A549 (cell line): ENCODE results near the gene KCTD18.

Source experiments
- BHLHE40 ChIP-seq: IDR thresholded peaks from 2 replicates; pipeline ENCODE4 v1.6.1; 2012; ENCODE audit warnings: low read depth, low read length, inconsistent platforms
- ESRRA ChIP-seq: fragments of 150-350 bp; IDR thresholded peaks from 2 replicates; pipeline ENCODE4 v1.6.1; 2014; ENCODE audit warnings: mild to moderate bottlenecking, low read length, borderline replicate concordance
- FOSB ChIP-seq: fragments of 250-450 bp; sonication (Bioruptor Pico); IDR thresholded peaks from 2 replicates; pipeline ENCODE4 v1.5.0; 2020; ENCODE audit warnings: mild to moderate bottlenecking, moderate library complexity
- JUN ChIP-seq, 2 experiments: fragments of >200 bp; sonication (Bioruptor Twin); formaldehyde crosslinking; IDR thresholded peaks; 2 replicates in 1 of 2; 3 replicates in 1 of 2; pipeline ENCODE4 v1.6.1; 2016 to 2017
- JUNB ChIP-seq: fragments of >200 bp; sonication (Bioruptor Twin); formaldehyde crosslinking; IDR thresholded peaks from 2 replicates; pipeline ENCODE4 v1.6.1; 2016
- POLR2AphosphoS2 ChIP-seq: conservative IDR thresholded peaks from 2 replicates; pipeline ENCODE4 v1.6.1; 2012; ENCODE audit warnings: low read length, improper control_type of control experiment, inconsistent platforms
- TFCP2L1 ChIP-seq: fragments of 250-450 bp; sonication (Bioruptor Pico); IDR thresholded peaks from 2 replicates; pipeline ENCODE4 v1.5.0; 2021; ENCODE audit warnings: mild to moderate bottlenecking
- TF ChIP-seq, protein P1 (sequence below): IDR thresholded peaks from 2 replicates; pipeline ENCODE4 v1.6.1; 2012
- TF ChIP-seq, protein P2 (sequence below): fragments of 200-600 bp; sonication (generic); IDR thresholded peaks from 2 replicates; pipeline ENCODE4 v1.6.1; 2016; ENCODE audit warnings: antibody characterized with exemption, mild to moderate bottlenecking, moderate library complexity
- TF ChIP-seq, protein P3 (sequence below): fragments of >200 bp; sonication (Bioruptor Twin); formaldehyde crosslinking; IDR thresholded peaks from 3 replicates; pipeline ENCODE4 v1.5.1; 2016
- TF ChIP-seq, protein P4 (sequence below): fragments of 250-450 bp; sonication (Bioruptor Pico); IDR thresholded peaks from 2 replicates; pipeline ENCODE4 v1.5.0; 2020; ENCODE audit warnings: low read depth, mild to moderate bottlenecking, moderate library complexity

DNA sequence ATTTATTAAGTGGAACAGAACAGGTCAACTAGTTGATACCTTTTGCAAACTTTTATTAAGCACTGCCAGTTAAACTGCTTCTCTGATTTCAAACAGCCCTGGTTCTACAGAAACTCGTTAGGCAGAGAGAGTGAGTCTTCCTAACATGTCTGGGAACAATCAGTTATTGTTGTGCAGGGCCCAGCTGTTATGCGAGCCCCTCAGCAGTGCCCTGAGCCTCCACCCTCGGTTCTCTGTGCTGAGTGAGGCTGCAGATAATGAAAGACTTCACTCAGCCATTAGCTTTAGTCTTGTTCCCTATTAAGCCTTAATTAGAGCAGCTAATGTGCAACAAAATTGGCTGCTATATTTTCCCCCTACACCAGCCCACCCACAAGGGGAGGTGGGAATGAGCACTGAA, 39.6 kb downstream of the KCTD18 start:
- TF ChIP-seq FOSB (CRISPR knock-in tag) = no peak
- no peak for TF ChIP-seq TFCP2L1 (CRISPR knock-in tag)
- TF ChIP-seq JUN (IDR thresholded peaks at IDR 0.05) = no peak
- no peak for TF ChIP-seq BHLHE40
- TF ChIP-seq, protein P1, sequence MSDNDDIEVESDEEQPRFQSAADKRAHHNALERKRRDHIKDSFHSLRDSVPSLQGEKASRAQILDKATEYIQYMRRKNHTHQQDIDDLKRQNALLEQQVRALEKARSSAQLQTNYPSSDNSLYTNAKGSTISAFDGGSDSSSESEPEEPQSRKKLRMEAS = no peak
- TF ChIP-seq, protein P2, sequence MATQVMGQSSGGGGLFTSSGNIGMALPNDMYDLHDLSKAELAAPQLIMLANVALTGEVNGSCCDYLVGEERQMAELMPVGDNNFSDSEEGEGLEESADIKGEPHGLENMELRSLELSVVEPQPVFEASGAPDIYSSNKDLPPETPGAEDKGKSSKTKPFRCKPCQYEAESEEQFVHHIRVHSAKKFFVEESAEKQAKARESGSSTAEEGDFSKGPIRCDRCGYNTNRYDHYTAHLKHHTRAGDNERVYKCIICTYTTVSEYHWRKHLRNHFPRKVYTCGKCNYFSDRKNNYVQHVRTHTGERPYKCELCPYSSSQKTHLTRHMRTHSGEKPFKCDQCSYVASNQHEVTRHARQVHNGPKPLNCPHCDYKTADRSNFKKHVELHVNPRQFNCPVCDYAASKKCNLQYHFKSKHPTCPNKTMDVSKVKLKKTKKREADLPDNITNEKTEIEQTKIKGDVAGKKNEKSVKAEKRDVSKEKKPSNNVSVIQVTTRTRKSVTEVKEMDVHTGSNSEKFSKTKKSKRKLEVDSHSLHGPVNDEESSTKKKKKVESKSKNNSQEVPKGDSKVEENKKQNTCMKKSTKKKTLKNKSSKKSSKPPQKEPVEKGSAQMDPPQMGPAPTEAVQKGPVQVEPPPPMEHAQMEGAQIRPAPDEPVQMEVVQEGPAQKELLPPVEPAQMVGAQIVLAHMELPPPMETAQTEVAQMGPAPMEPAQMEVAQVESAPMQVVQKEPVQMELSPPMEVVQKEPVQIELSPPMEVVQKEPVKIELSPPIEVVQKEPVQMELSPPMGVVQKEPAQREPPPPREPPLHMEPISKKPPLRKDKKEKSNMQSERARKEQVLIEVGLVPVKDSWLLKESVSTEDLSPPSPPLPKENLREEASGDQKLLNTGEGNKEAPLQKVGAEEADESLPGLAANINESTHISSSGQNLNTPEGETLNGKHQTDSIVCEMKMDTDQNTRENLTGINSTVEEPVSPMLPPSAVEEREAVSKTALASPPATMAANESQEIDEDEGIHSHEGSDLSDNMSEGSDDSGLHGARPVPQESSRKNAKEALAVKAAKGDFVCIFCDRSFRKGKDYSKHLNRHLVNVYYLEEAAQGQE = no peak
- TF ChIP-seq, protein P3, sequence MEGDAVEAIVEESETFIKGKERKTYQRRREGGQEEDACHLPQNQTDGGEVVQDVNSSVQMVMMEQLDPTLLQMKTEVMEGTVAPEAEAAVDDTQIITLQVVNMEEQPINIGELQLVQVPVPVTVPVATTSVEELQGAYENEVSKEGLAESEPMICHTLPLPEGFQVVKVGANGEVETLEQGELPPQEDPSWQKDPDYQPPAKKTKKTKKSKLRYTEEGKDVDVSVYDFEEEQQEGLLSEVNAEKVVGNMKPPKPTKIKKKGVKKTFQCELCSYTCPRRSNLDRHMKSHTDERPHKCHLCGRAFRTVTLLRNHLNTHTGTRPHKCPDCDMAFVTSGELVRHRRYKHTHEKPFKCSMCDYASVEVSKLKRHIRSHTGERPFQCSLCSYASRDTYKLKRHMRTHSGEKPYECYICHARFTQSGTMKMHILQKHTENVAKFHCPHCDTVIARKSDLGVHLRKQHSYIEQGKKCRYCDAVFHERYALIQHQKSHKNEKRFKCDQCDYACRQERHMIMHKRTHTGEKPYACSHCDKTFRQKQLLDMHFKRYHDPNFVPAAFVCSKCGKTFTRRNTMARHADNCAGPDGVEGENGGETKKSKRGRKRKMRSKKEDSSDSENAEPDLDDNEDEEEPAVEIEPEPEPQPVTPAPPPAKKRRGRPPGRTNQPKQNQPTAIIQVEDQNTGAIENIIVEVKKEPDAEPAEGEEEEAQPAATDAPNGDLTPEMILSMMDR = no peak
- TF ChIP-seq JUNB = no peak
- no peak for TF ChIP-seq POLR2AphosphoS2
- no peak for TF ChIP-seq ESRRA
- TF ChIP-seq, protein P4, sequence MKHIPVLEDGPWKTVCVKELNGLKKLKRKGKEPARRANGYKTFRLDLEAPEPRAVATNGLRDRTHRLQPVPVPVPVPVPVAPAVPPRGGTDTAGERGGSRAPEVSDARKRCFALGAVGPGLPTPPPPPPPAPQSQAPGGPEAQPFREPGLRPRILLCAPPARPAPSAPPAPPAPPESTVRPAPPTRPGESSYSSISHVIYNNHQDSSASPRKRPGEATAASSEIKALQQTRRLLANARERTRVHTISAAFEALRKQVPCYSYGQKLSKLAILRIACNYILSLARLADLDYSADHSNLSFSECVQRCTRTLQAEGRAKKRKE (CRISPR knock-in tag) = no peak
